Thyroid gland (tissue), 4 donors: Measurements from ENCODE around the gene SORL1.

Experiments
- POLR2A ChIP-seq, 2 donors: fragments of 450-650 bp; IDR thresholded peaks; one replicate each; pipeline ENCODE4 v1.6.1; 2017; ENCODE audit warnings: antibody characterized with exemption in 2 of 2, mild to moderate bottlenecking in 2 of 2, moderate library complexity in 1 of 2
- TF ChIP-seq, protein P1 (sequence below), 6 experiments: fragments of 200-600 bp in 3 of 6; fragments of 450-650 bp in 3 of 6; sonication (generic) in 3 of 6; IDR thresholded peaks; one replicate each; pipeline ENCODE4 v1.5.1; 2016 to 2019; ENCODE audit warnings: antibody characterized with exemption in 6 of 6, mild to moderate bottlenecking in 2 of 6, inconsistent platforms in 1 of 6, moderate library complexity in 1 of 6

DNA sequence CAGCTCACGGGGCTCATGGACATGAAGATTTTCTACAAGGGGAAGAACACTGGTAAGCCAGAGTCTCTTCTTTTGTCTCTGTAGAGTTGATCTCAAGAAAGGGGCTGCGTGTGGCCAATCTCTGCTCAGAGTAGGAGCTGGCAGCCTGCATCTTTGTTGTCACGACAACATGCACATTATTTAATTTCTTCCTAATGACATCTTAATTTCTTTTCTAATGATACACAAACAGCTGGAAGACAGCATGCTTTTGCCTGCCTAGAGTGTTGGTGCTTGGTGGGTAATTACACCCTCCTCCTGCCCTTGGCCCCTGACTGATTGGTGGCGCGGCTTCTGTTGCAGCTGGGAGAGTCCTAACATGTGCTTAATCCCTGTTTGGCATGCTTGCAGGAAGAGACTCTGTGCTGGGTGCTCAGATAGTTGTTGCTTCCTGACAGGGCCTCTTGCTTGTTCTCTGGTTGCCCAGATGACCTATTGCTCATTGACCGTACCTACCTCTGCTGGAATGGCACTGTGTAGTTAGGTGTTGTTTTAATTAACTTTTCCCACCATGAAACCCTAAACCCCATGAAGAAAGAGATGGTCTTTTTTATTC, 107.6 kb downstream of the SORL1 start:
- TF ChIP-seq, protein P1, sequence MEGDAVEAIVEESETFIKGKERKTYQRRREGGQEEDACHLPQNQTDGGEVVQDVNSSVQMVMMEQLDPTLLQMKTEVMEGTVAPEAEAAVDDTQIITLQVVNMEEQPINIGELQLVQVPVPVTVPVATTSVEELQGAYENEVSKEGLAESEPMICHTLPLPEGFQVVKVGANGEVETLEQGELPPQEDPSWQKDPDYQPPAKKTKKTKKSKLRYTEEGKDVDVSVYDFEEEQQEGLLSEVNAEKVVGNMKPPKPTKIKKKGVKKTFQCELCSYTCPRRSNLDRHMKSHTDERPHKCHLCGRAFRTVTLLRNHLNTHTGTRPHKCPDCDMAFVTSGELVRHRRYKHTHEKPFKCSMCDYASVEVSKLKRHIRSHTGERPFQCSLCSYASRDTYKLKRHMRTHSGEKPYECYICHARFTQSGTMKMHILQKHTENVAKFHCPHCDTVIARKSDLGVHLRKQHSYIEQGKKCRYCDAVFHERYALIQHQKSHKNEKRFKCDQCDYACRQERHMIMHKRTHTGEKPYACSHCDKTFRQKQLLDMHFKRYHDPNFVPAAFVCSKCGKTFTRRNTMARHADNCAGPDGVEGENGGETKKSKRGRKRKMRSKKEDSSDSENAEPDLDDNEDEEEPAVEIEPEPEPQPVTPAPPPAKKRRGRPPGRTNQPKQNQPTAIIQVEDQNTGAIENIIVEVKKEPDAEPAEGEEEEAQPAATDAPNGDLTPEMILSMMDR (IDR thresholded peaks at IDR 0.05): no peak
- no peak for TF ChIP-seq POLR2A (IDR thresholded peaks at IDR 0.05)
